K562 (cell line): ENCODE measurements around the gene PA2G4. TPM values are rescaled to one million over a fixed set of nuclear protein-coding genes. Genes with fewer than 3 reads are reported as not detected.
A peak's percentile ranks its signal among the peaks of the same experiment; 100 is the strongest.

ENCODE experiments used
- ATAC-seq: fragments of 200-7000 bp; cut with Tn5 transposase; 3 replicates; pipeline ENCODE4 v1.9.1; 2020; ENCODE audit warnings: moderate library complexity
- BruUV-seq: library from RNA; stranded (reverse); fragments of 400-500 nt; replicated peaks from 2 replicates; lab custom pipeline; 2021; lab: Mats Ljungman, UMichigan
- CTCF ChIA-PET: fragments of 300-600 bp; formaldehyde crosslinking; extraction: SDS; loops from one replicate; lab custom pipeline; 2021; ENCODE audit warnings: low intra/inter-chr PET ratio; lab: Yijun Ruan, JAX
- POLR2A ChIA-PET: fragments of 300-600, 350-650 bp; sonication (Branson Sonifier 250); formaldehyde crosslinking; extraction: SDS; loops from one replicate; lab custom pipeline; 2021; ENCODE audit warnings: antibody characterized with exemption, inconsistent platforms; lab: Yijun Ruan, JAX
- DNase-seq, 4 experiments: peaks; one replicate each; pipeline versions ENCODE4 v3.0.0 to v3.0.0-alpha.2; 2011 to 2018; ENCODE audit warnings: low spot score in 3 of 4, mixed read lengths in 3 of 4; ENCODE audit errors: extremely low read depth in 1 of 4
- FAIRE-seq: peaks from 2 replicates; lab custom pipeline; 2011; peaks lifted over from hg19 to GRCh38; lab: Jason Lieb, UNC
- H2AFZ ChIP-seq: 2 replicates; pipeline ENCODE4 v1.6.0; 2011; ENCODE audit warnings: low read depth, low read length, control low read depth, inconsistent platforms
- H3K27ac ChIP-seq: fragments of 200-600 bp; 3 replicates; pipeline ENCODE4 v1.8.0; 2011; ENCODE audit warnings: low read depth, mild to moderate bottlenecking, control low read depth, inconsistent platforms, low read length, moderate library complexity, mixed read lengths; ENCODE audit errors: extremely low read depth
- H3K27me3 ChIP-seq, 2 experiments: fragments of 300-600 bp in 1 of 2; 2 replicates in 1 of 2; 3 replicates in 1 of 2; pipeline versions ENCODE4 v1.6.0 to v1.8.0; 2011; ENCODE audit warnings: inconsistent platforms in 2 of 2, low read length in 2 of 2, mild to moderate bottlenecking in 1 of 2, mixed read lengths in 1 of 2, moderate library complexity in 1 of 2; ENCODE audit not compliant: control insufficient read depth in 2 of 2, insufficient read depth in 2 of 2
- H3K36me3 ChIP-seq: fragments of 300-600 bp; 3 replicates; pipeline ENCODE4 v1.8.0; 2011; ENCODE audit warnings: mild to moderate bottlenecking, low read length, inconsistent platforms; ENCODE audit not compliant: control insufficient read depth, insufficient read depth
- H3K4me1 ChIP-seq, 2 experiments: fragments of 200-600 bp in 1 of 2; replicated peaks in 1 of 2; 2 replicates in 1 of 2; 3 replicates in 1 of 2; pipeline versions ENCODE4 v1.5.1 to v1.8.0; 2011; ENCODE audit warnings: inconsistent platforms in 2 of 2, low read length in 2 of 2, mild to moderate bottlenecking in 1 of 2, mixed read lengths in 1 of 2, moderate library complexity in 1 of 2; ENCODE audit not compliant: control insufficient read depth in 2 of 2, insufficient read depth in 2 of 2
- H3K4me2 ChIP-seq: 2 replicates; pipeline ENCODE4 v1.6.1; 2011; ENCODE audit warnings: low read length, control low read depth, inconsistent platforms, mixed read lengths; ENCODE audit not compliant: insufficient read depth
- H3K4me3 ChIP-seq: fragments of 200-600 bp; sonication (generic), shearing (Covaris generic); 2 replicates; pipeline ENCODE4 v1.5.1; 2016; ENCODE audit warnings: control low read depth, inconsistent platforms
- H3K79me2 ChIP-seq: fragments of 200-600 bp; 3 replicates; pipeline ENCODE4 v1.8.0; 2011; ENCODE audit warnings: low read length, inconsistent platforms; ENCODE audit not compliant: control insufficient read depth, insufficient read depth
- H3K9ac ChIP-seq, 2 experiments: 2 replicates each; pipeline versions ENCODE4 v1.6.0 to v1.6.1; 2011; ENCODE audit warnings: low read depth in 2 of 2, low read length in 2 of 2, control low read depth in 1 of 2, inconsistent platforms in 1 of 2, mild to moderate bottlenecking in 1 of 2, mixed read lengths in 1 of 2; ENCODE audit not compliant: insufficient read depth in 1 of 2
- H3K9me1 ChIP-seq: one replicate; pipeline ENCODE4 v1.6.0; 2011; ENCODE audit warnings: inconsistent platforms, mild to moderate bottlenecking, low read length, moderate library complexity; ENCODE audit not compliant: control insufficient read depth, insufficient read depth
- H3K9me3 ChIP-seq: replicated peaks from 2 replicates; pipeline ENCODE4 v1.5.1; 2011; ENCODE audit warnings: low read depth, low read length, inconsistent platforms; ENCODE audit not compliant: control insufficient read depth, insufficient read depth
- H4K20me1 ChIP-seq: replicated peaks from 2 replicates; pipeline ENCODE4 v1.6.1; 2011; ENCODE audit warnings: low read length, inconsistent platforms, mixed read lengths; ENCODE audit not compliant: control insufficient read depth, insufficient read depth
- ATF1 ChIP-seq, 2 experiments: fragments of 450-650 bp in 1 of 2; IDR thresholded peaks; 2 replicates each; pipeline ENCODE4 v1.6.1; 2016; ENCODE audit warnings: missing compliant biosample characterization in 1 of 2, missing genetic modification characterization in 1 of 2
- BRCA1 ChIP-seq, 2 experiments: fragments of 450-650 bp in 1 of 2; sonication (generic) in 1 of 2; formaldehyde crosslinking in 1 of 2; IDR thresholded peaks; 2 replicates each; pipeline versions ENCODE4 v1.5.0 to v1.6.1; 2017 to 2020; ENCODE audit warnings: mild to moderate bottlenecking in 1 of 2, missing genetic modification reagents in 1 of 2
- CC2D1A ChIP-seq: fragments of 450-650 bp; IDR thresholded peaks from 2 replicates; pipeline ENCODE4 v1.6.1; 2017; ENCODE audit warnings: mild to moderate bottlenecking
- ELF2 ChIP-seq: fragments of 250-450 bp; sonication (Bioruptor Pico); IDR thresholded peaks from 2 replicates; pipeline ENCODE4 v1.5.0; 2021; ENCODE audit warnings: mild to moderate bottlenecking
- FOXM1 ChIP-seq, 2 experiments: fragments of 450-650 bp in 1 of 2; sonication (generic) in 1 of 2; formaldehyde crosslinking in 1 of 2; IDR thresholded peaks; 2 replicates each; pipeline versions ENCODE4 v1.6.1 to v1.9.0; 2017 to 2022; ENCODE audit warnings: low read depth in 2 of 2, mild to moderate bottlenecking in 2 of 2, missing genetic modification reagents in 1 of 2, moderate library complexity in 1 of 2
- HCFC1 ChIP-seq: IDR thresholded peaks from 2 replicates; pipeline ENCODE4 v1.6.1; 2012; ENCODE audit warnings: low read depth, low read length, improper control_type of control experiment
- HSF4 ChIP-seq: fragments of 250-450 bp; sonication (Bioruptor Pico); IDR thresholded peaks from 2 replicates; pipeline ENCODE4 v2.1.2; 2022; ENCODE audit warnings: mild to moderate bottlenecking, moderate library complexity, borderline replicate concordance
- MBD2 ChIP-seq: sonication (generic); IDR thresholded peaks from 2 replicates; pipeline ENCODE4 v1.6.1; 2016; ENCODE audit warnings: low read depth, borderline replicate concordance
- MEF2D ChIP-seq: conservative IDR thresholded peaks from 2 replicates; pipeline ENCODE4 v1.6.1; 2016; ENCODE audit warnings: low read depth, missing genetic modification characterization, missing compliant biosample characterization
- POLR2A ChIP-seq: fragments of 450-650 bp; conservative IDR thresholded peaks from 2 replicates; pipeline ENCODE4 v1.6.1; 2016
- POLR2AphosphoS5 ChIP-seq: IDR thresholded peaks from 2 replicates; pipeline ENCODE4 v1.6.1; 2011; ENCODE audit warnings: mild to moderate bottlenecking, low read depth, low read length, moderate library complexity; ENCODE audit not compliant: control insufficient read depth, insufficient read depth
- PTBP1 ChIP-seq: fragments of 200-400 bp; formaldehyde crosslinking; IDR thresholded peaks from 2 replicates; pipeline ENCODE4 v1.6.1; 2017; ENCODE audit warnings: low read depth, low read length
- RBFOX2 ChIP-seq: fragments of 200-400 bp; formaldehyde crosslinking; IDR thresholded peaks from 2 replicates; pipeline ENCODE4 v1.6.1; 2017; ENCODE audit warnings: low read depth, mild to moderate bottlenecking, low read length, moderate library complexity
- SIRT6 ChIP-seq: IDR thresholded peaks from one replicate; pipeline ENCODE4 v1.6.1; 2012; ENCODE audit warnings: low read depth, mild to moderate bottlenecking, control low read depth, inconsistent platforms, low read length, moderate library complexity
- SP1 ChIP-seq: sonication (generic); formaldehyde crosslinking; IDR thresholded peaks from 2 replicates; pipeline ENCODE4 v1.8.1; 2022; ENCODE audit warnings: mild to moderate bottlenecking, missing genetic modification reagents
- SRSF9 ChIP-seq: fragments of 200-400 bp; formaldehyde crosslinking; IDR thresholded peaks from 2 replicates; pipeline ENCODE4 v1.6.1; 2017; ENCODE audit warnings: low read depth, low read length, borderline replicate concordance
- ZNF609 ChIP-seq: sonication (generic); formaldehyde crosslinking; IDR thresholded peaks from 2 replicates; pipeline ENCODE4 v1.8.1; 2023; ENCODE audit warnings: missing genetic modification reagents, mild to moderate bottlenecking, borderline replicate concordance
- WGBS: fragments of 100-300 bp; shearing (Covaris generic); methylation state at CpG from one replicate; pipeline ENCODE4 v1.1.6; 2016; ENCODE audit warnings: low coverage, mixed read lengths; ENCODE audit not compliant: insufficient coverage; ENCODE audit errors: missing lambda C conversion rate; 5-methylcytosine and 5-hydroxymethylcytosine counted together
- in situ Hi-C: fragments of 300-500 bp; cut with MboI; formaldehyde crosslinking; loops from 4 replicates; pipeline ENCODE4 v1.15.0; 2018; ENCODE audit warnings: inconsistent platforms, mixed read lengths
- intact Hi-C: fragments of 100-400 bp; cut with micrococcal nuclease; formaldehyde crosslinking; loops from 2 replicates; pipeline ENCODE4 v1.14.2; 2022
- polyA plus RNA-seq, 8 experiments: library from polyadenylated mRNA; depleted of rRNA in 4 of 8; stranded (reverse) in 5 of 8; unstranded in 3 of 8; fragments of >200 nt; fragmentation: Nextera tagmentation in 2 of 8; fragmentation: Illumina TruSeq in 1 of 8; extraction: Ambion mirVana in 2 of 8; extraction: Trizol in 1 of 8; gene quantifications; 2 replicates each; pipeline versions ENCODE4 v1.2.1 to v1.2.3, GENCODE V29; 2011 to 2014; ENCODE audit warnings: inconsistent platforms in 1 of 8, missing spikeins in 1 of 8
- total RNA-seq, 7 experiments: library from RNA; depleted of rRNA in 6 of 7; stranded (reverse); fragments of >200 nt in 6 of 7; fragmentation: Illumina TruSeq in 2 of 7; extraction: Trizol in 2 of 7; gene quantifications; 2 replicates each; pipeline versions ENCODE4 v1.2.1 to v1.2.3, GENCODE V29; 2011 to 2021; ENCODE audit warnings: low replicate concordance in 1 of 7

The PA2G4 gene
- total and polyA plus RNA-seq, 9 of the 15 experiments (the other 6 are each of a cell fraction or from before 2014, with no cell fraction given) = 230 to 925 (median 638) TPM

DNA sequence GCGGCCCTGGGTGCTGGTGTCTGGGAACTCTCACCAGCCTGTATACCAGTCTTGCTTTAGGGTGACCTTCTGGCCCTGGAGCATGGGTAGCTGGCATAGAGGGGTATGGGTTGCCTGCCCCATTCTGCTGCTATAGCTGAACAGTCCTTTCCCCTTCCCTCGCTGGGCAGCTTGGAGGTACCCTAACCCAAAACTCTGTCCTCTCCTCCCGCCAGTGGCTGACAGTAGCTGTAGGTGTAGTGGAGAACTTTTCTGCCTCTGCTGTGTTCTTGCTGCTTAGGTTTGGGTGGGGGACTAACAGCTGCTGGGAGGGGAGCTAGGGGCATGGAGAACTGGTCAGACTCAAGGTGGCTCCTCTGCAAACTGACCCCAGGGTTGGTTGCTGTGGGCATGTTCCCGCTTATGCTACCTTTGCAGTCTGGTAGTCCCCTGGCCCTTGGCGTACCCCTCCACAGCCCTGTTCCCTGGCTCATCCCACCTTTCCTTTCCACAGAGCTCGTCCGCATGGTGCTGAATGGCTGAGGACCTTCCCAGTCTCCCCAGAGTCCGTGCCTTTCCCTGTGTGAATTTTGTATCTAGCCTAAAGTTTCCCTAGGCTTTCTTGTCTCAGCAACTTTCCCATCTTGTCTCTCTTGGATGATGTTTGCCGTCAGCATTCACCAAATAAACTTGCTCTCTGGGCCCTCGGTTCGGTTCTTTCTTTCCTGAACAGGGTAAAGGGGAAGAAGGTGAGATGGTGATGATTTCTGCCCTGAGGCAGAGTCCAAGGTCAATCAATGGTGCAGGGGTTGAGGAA is 56.7 kb downstream of the PA2G4 start:
- no peak for ATAC-seq
- intact Hi-C loops = no loop called here
- no peak overlapping the region for H2AFZ ChIP-seq
- H3K9me3 ChIP-seq = no peaks in the 10 kb centered on the region
- H3K79me2 ChIP-seq = peaks cover 40% of the 10 kb centered on the region
- no peak for FAIRE-seq
- peaks cover 34% of the 10 kb centered on the region; the same call in 1 of the 2 replicates for H4K20me1 ChIP-seq
- peak overlapping the region; percentile 72 to 98; a peak in 2 of 4 replicates for H3K9ac ChIP-seq
- H3K27ac ChIP-seq = peak overlapping the region; percentile 39; the same call in 1 of the 3 replicates
- peaks cover 3% of the 10 kb centered on the region for H3K9me1 ChIP-seq
- H3K36me3 ChIP-seq = peaks cover 71% of the 10 kb centered on the region
- ChIA-PET POLR2A (interaction anchor here (0.5 to 8.9 kb wide), 20 partner anchors 8 to 461 kb away, joined by 3 to 124 read pairs (median 6); partner anchors contain the start of genes CNPY2, ESYT1, MYL6B and PA2G4), CTCF (no interaction called here)
- peak overlapping the region; percentile 80; the same call in 1 of the 2 replicates for H3K4me2 ChIP-seq
- 93% methylated on average over 11 of the region's 11 CpGs for WGBS
- no peaks in the 10 kb centered on the region for H3K27me3 ChIP-seq
- BruUV-seq = no TSS peak
- in situ Hi-C loops = no loop called here
- no peak overlapping the region for H3K4me3 ChIP-seq
- no peak for DNase-seq
- H3K4me1 ChIP-seq = peaks cover 17 to 28% of the 10 kb centered on the region in 2 experiments; a peak in 4 of 5 replicates
- TF ChIP-seq CC2D1A (no peak), ZNF609 (CRISPR knock-in tag) (0 out of 2 replicates have a peak, but pooled peaks have one; percentile 30), SP1 (CRISPR knock-in tag) (peak; percentile 37; the same call in 1 of the 2 replicates), RBFOX2 (peak; percentile 74), BRCA1 (IDR thresholded peaks at IDR 0.05) (no peak), BRCA1 (CRISPR knock-in tag; IDR thresholded peaks at IDR 0.05) (0 out of 2 replicates have a peak, but pooled peaks have one; percentile 24), MBD2 (no peak), SRSF9 (no peak), POLR2AphosphoS5 (no peak), HSF4 (CRISPR knock-in tag) (no peak), ATF1 (CRISPR knock-in tag; IDR thresholded peaks at IDR 0.05) (no peak), ATF1 (tag; IDR thresholded peaks at IDR 0.05) (no peak), HCFC1 (no peak), SIRT6 (peak; percentile 12), MEF2D (tag) (no peak), ELF2 (peak; percentile 26; the same call in 1 of the 2 replicates), FOXM1 (IDR thresholded peaks at IDR 0.05; ENCODE audit: low read depth) (no peak), FOXM1 (CRISPR knock-in tag; IDR thresholded peaks at IDR 0.05; ENCODE audit: low read depth) (no peak), PTBP1 (no peak), POLR2A (peak; percentile 57)
